ENCODE results near the gene HIRIP3. TPM values are rescaled to one million over a fixed set of nuclear protein-coding genes. Genes with fewer than 3 reads are reported as not detected.

Gene HIRIP3
- polyA plus RNA-seq, 3 donors, result 3.3 to 4.8 (median 3.7) TPM

DNA sequence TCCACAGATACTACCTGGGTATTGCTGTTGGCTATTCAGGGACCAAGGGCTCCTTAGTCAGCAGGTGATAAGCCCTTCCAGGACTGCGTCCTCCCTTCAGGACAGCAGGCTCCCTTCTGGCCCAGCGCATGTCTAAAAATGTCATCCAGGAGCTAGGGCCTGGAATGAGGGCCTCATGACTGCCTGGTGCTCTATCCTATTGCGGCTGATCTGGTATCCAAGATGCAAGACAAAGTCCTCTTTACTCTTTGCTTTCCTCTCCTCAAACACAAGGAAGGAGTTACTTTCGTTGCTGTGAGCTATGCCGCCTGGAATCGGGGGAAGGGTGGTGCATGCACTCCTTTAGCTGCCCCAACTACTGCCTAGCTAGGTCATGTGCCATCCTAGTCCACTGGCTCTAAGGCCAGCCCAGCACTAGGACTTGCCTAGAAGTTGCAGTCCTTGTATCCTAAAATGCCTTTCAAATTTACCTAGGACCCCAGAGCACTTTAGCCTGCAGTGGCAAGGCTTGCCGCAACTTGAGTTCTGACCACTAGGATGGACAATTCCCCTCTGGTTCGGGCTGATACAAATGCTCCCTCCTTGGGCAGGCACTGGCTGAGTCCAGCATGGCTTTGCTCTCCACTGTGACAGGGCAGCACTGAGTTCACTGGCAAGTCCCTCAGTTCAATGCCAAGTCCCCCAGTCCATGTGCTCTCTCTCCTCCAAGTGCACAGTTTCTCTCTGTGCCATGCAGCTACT is 43.6 kb downstream of the HIRIP3 start:
- H3K4me1 Mint-ChIP-seq, result no peaks in the 10 kb centered on the region
- Histone ChIP-seq H3K27ac (ENCODE audit: low read depth in 1 of 2, low read length in 2 of 2) (no peak overlapping the region), H3K4me3 (replicated peaks in 1 of 3; ENCODE audit: low read depth in 2 of 3, low read length in 3 of 3) (no peak overlapping the region), H3K9me3 (replicated peaks in 1 of 2; ENCODE audit: control insufficient read depth in 1 of 2, insufficient read depth in 1 of 2, low read length in 2 of 2) (peaks cover 0 to 4% of the 10 kb centered on the region in 2 donors), H3K9ac (ENCODE audit: insufficient read depth, low read length, poor library complexity, severe bottlenecking) (no peak overlapping the region), H3K79me2 (ENCODE audit: insufficient read depth, low read length) (no peaks in the 10 kb centered on the region), H3K4me2 (replicated peaks; ENCODE audit: extremely low read depth, low read length, poor library complexity, severe bottlenecking) (no peak overlapping the region), H3K27me3 (ENCODE audit: control insufficient read depth in 2 of 2, insufficient read depth in 2 of 2, low read length in 2 of 2) (no peaks in the 10 kb centered on the region), H3K36me3 (replicated peaks in 1 of 2; ENCODE audit: control insufficient read depth in 1 of 2, insufficient read depth in 2 of 2, low read length in 2 of 2) (no peaks in the 10 kb centered on the region), H3K4me1 (ENCODE audit: control insufficient read depth in 1 of 2, insufficient read depth in 2 of 2, low read length in 2 of 2) (no peaks in the 10 kb centered on the region), H2AFZ (ENCODE audit: insufficient read depth, low read depth, low read length, poor library complexity, severe bottlenecking) (no peak overlapping the region), H4K20me1 (ENCODE audit: insufficient read depth, low read length) (no peaks in the 10 kb centered on the region)
- H3K27ac Mint-ChIP-seq, result no peak overlapping the region
- peaks cover 0 to 11% (median 7%) of the 10 kb centered on the region in 7 donors for H3K9me3 Mint-ChIP-seq
- H3K36me3 Mint-ChIP-seq, result no peaks in the 10 kb centered on the region
- no peak for DNase-seq
- WGBS (ENCODE audit: insufficient coverage), result 96% methylated on average over 8 of the region's 8 CpGs
- TF ChIP-seq, protein P1, sequence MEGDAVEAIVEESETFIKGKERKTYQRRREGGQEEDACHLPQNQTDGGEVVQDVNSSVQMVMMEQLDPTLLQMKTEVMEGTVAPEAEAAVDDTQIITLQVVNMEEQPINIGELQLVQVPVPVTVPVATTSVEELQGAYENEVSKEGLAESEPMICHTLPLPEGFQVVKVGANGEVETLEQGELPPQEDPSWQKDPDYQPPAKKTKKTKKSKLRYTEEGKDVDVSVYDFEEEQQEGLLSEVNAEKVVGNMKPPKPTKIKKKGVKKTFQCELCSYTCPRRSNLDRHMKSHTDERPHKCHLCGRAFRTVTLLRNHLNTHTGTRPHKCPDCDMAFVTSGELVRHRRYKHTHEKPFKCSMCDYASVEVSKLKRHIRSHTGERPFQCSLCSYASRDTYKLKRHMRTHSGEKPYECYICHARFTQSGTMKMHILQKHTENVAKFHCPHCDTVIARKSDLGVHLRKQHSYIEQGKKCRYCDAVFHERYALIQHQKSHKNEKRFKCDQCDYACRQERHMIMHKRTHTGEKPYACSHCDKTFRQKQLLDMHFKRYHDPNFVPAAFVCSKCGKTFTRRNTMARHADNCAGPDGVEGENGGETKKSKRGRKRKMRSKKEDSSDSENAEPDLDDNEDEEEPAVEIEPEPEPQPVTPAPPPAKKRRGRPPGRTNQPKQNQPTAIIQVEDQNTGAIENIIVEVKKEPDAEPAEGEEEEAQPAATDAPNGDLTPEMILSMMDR (IDR thresholded peaks at IDR 0.05), result no peak
- H3K4me3 Mint-ChIP-seq, result no peak overlapping the region
- intact Hi-C loops (cut with micrococcal nuclease), result no loop called here
- H3K27me3 Mint-ChIP-seq (ENCODE audit: low read depth in 3 of 3), result peaks cover 0 to 5% (median 2%) of the 10 kb centered on the region in 3 donors

DNA sequence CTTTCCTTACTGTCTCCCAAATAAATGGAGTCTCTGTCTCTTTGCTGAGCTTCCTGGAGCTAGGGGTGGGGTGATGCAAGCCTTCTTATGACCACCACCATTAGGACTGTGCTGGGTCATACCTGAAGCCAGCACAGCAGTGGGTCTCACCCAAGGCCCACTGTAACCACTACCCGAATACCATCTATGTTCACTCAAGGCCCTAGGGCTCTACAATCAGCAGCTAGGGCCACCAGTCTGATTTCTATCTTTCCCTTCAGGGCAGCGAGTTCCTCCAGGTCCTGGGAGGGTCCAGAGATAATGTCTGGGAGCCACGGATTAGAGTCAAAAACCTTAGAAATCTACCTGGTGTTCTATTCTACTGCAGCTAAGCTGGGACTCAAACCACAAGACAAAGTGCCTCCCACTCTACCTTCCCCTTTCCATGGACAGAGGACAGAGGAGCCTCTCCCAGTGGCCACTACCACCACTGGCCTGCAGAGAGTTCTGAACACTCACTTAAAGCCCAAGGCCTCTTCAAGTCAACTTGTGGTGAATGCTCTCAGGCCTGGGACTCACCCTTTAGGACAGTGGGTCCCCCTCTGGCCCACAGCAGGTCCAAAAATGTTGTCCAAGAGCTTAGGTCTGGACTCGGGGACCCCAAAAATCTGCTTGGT is 44.5 kb downstream of the HIRIP3 start:
- Histone ChIP-seq H3K27me3 (ENCODE audit: control insufficient read depth in 2 of 2, insufficient read depth in 2 of 2, low read length in 2 of 2) (no peaks in the 10 kb centered on the region), H4K20me1 (ENCODE audit: insufficient read depth, low read length) (no peaks in the 10 kb centered on the region), H3K4me3 (replicated peaks in 1 of 3; ENCODE audit: low read depth in 2 of 3, low read length in 3 of 3) (no peak overlapping the region), H3K9ac (ENCODE audit: insufficient read depth, low read length, poor library complexity, severe bottlenecking) (no peak overlapping the region), H3K4me1 (ENCODE audit: control insufficient read depth in 1 of 2, insufficient read depth in 2 of 2, low read length in 2 of 2) (no peaks in the 10 kb centered on the region), H2AFZ (ENCODE audit: insufficient read depth, low read depth, low read length, poor library complexity, severe bottlenecking) (no peak overlapping the region), H3K36me3 (replicated peaks in 1 of 2; ENCODE audit: control insufficient read depth in 1 of 2, insufficient read depth in 2 of 2, low read length in 2 of 2) (no peaks in the 10 kb centered on the region), H3K79me2 (ENCODE audit: insufficient read depth, low read length) (no peaks in the 10 kb centered on the region), H3K27ac (ENCODE audit: low read depth in 1 of 2, low read length in 2 of 2) (no peak overlapping the region), H3K9me3 (replicated peaks in 1 of 2; ENCODE audit: control insufficient read depth in 1 of 2, insufficient read depth in 1 of 2, low read length in 2 of 2) (peaks cover 0 to 4% of the 10 kb centered on the region in 2 donors), H3K4me2 (replicated peaks; ENCODE audit: extremely low read depth, low read length, poor library complexity, severe bottlenecking) (no peak overlapping the region)
- Mint-ChIP-seq H3K4me1 (no peaks in the 10 kb centered on the region), H3K27ac (no peak overlapping the region), H3K9me3 (peaks cover 0 to 11% (median 7%) of the 10 kb centered on the region in 7 donors), H3K27me3 (ENCODE audit: low read depth in 3 of 3) (peaks cover 0 to 5% (median 2%) of the 10 kb centered on the region in 3 donors), H3K36me3 (no peaks in the 10 kb centered on the region), H3K4me3 (no peak overlapping the region)
- DNase-seq, result no peak
- 90% methylated on average over 3 of the region's 4 CpGs for WGBS (ENCODE audit: insufficient coverage)
- intact Hi-C loops (cut with micrococcal nuclease), result no loop called here
- TF ChIP-seq, protein P1 (IDR thresholded peaks at IDR 0.05), result no peak
